ENCODE data around the gene ABHD17C. TPM values are rescaled to one million over a fixed set of nuclear protein-coding genes. Genes with fewer than 3 reads are reported as not detected.

ABHD17C gene
- total RNA-seq, 3 donors from 2014 or later: 1.3 to 5.2 (median 5.1) TPM

DNA sequence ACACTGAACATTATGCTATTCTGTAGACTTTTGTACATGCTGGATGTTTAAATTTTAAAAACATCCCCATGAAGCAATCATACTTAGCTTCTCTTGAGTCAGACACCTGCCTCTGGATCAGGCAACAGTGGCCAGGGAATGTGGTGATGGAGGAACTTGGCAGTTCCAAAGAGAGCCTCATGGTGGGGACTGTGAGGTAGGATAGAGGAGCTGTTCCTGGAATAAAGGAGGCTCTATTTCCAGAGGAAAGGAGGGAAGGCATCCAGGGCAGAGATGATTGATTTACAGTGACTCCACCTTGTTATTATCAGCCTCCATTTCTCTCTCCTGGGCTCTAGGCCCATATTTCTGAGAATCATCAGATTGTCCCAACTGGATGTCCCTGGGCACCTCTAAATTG lies 35.0 kb upstream of the ABHD17C start:
- no peaks in the 10 kb centered on the region for H3K36me3 ChIP-seq
- intact Hi-C loops (cut with DNase I; ENCODE audit: low total_unique reads): no loop called here
- H3K27me3 ChIP-seq: no peaks in the 10 kb centered on the region
- no peaks in the 10 kb centered on the region for H3K4me1 ChIP-seq
- no peak for TF ChIP-seq POLR2A (IDR thresholded peaks at IDR 0.05)
- TF ChIP-seq POLR2AphosphoS5 (IDR thresholded peaks at IDR 0.05): no peak
- TF ChIP-seq, protein P1, sequence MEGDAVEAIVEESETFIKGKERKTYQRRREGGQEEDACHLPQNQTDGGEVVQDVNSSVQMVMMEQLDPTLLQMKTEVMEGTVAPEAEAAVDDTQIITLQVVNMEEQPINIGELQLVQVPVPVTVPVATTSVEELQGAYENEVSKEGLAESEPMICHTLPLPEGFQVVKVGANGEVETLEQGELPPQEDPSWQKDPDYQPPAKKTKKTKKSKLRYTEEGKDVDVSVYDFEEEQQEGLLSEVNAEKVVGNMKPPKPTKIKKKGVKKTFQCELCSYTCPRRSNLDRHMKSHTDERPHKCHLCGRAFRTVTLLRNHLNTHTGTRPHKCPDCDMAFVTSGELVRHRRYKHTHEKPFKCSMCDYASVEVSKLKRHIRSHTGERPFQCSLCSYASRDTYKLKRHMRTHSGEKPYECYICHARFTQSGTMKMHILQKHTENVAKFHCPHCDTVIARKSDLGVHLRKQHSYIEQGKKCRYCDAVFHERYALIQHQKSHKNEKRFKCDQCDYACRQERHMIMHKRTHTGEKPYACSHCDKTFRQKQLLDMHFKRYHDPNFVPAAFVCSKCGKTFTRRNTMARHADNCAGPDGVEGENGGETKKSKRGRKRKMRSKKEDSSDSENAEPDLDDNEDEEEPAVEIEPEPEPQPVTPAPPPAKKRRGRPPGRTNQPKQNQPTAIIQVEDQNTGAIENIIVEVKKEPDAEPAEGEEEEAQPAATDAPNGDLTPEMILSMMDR (IDR thresholded peaks at IDR 0.05): peak in 2 of 3 donors; percentile 37 to 57
- no peak for DNase-seq (ENCODE audit: low spot score in 2 of 2)
- H3K4me3 ChIP-seq: no peak overlapping the region
- no peak overlapping the region for H3K27ac ChIP-seq
- H3K9me3 ChIP-seq: no peaks in the 10 kb centered on the region

DNA sequence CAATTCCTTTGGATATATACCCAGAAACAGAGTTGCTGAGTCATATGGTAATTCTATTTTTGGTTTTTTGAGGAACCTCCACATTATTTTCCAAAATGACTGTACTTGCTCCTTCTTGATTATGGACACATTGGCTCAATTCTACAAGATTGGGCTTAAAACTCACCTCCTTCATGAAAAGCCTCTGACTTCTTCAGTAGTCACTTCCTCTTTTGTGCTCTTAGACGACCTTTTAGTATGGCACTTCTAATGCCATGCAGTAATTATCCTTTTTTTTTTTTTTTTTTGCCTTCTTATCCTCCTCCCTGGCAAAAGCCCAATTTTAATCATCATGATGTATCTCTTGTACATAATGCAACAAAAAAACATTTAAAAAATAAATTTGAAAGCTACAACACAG lies 33.0 kb upstream of the ABHD17C start:
- H3K4me3 ChIP-seq: no peak overlapping the region
- TF ChIP-seq, protein P1 (IDR thresholded peaks at IDR 0.05): no peak
- no peak for TF ChIP-seq POLR2AphosphoS5 (IDR thresholded peaks at IDR 0.05)
- TF ChIP-seq POLR2A (IDR thresholded peaks at IDR 0.05): no peak
- no peaks in the 10 kb centered on the region for H3K9me3 ChIP-seq
- no peaks in the 10 kb centered on the region for H3K27me3 ChIP-seq
- no peaks in the 10 kb centered on the region for H3K36me3 ChIP-seq
- no peak for DNase-seq (ENCODE audit: low spot score in 2 of 2)
- H3K4me1 ChIP-seq: no peaks in the 10 kb centered on the region
- H3K27ac ChIP-seq: no peak overlapping the region
- intact Hi-C loops (cut with DNase I; ENCODE audit: low total_unique reads): no loop called here

DNA sequence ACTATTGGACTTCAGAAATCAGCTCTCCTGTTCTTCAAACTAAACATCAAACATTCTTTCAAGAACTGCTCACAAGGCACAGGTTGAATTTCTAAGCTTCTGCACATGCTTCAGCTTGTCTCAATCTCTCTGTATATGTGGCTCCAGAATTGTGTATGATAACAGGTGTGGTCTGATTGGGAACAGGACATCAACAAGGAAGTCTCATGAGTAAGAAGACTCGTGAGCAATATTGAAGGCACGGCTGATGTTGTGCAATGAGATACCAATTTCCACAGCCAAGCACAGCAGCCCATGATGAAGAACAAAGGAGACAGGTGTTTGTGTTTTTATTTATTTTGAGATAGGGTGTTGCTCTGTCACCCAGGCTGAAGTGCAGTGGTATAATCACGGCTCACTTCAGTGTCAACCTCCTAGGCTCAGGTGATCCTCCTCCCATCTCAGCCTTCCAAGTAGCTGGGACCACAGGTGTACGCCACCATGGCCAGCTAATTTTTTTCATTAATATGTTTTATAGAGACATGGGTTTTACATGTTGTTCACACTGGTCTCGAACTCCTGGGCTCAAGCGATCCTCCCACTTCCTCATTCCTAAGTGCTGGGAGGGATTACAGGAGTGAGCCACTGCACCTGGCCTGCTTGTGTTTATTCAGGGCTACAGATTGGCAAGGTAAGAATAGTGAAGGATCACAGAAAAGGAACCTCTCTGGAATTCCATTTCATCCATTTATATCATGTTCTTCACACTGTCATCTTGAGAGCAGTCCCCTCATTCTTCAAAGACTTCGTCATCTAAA lies 32.2 kb upstream of the ABHD17C start:
- Histone ChIP-seq H3K27ac (no peak overlapping the region), H3K36me3 (no peaks in the 10 kb centered on the region), H3K9me3 (no peaks in the 10 kb centered on the region), H3K4me3 (no peak overlapping the region), H3K4me1 (no peaks in the 10 kb centered on the region), H3K27me3 (no peaks in the 10 kb centered on the region)
- intact Hi-C loops (cut with DNase I; ENCODE audit: low total_unique reads): no loop called here
- TF ChIP-seq POLR2AphosphoS5 (IDR thresholded peaks at IDR 0.05) (no peak), POLR2A (IDR thresholded peaks at IDR 0.05) (no peak)
- TF ChIP-seq, protein P1 (IDR thresholded peaks at IDR 0.05): no peak
- no peak for DNase-seq (ENCODE audit: low spot score in 2 of 2)

DNA sequence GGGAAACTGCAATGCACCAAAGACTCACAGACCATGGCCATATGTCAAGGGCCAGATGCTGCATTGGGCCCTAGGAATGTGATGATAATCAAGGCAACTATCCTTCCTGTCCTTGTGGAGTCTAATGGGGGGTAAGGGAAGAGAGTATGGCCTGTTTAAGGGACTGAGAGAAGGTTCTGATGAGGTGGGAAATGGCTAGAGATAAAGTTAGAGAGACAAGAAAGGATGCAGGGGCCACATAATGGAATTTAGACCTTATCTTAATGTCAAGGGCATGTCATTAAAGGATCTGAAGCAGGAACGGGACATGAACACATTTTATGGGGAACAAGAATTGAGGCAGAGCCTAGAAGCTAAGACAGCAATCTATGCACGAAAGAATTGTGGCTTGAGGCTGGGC lies 30.0 kb upstream of the ABHD17C start:
- H3K9me3 ChIP-seq: no peaks in the 10 kb centered on the region
- H3K27ac ChIP-seq: no peak overlapping the region
- H3K27me3 ChIP-seq: no peaks in the 10 kb centered on the region
- DNase-seq (ENCODE audit: low spot score in 2 of 2): no peak
- TF ChIP-seq, protein P1 (IDR thresholded peaks at IDR 0.05): no peak
- no peak for TF ChIP-seq POLR2AphosphoS5 (IDR thresholded peaks at IDR 0.05)
- TF ChIP-seq POLR2A (IDR thresholded peaks at IDR 0.05): no peak
- no peaks in the 10 kb centered on the region for H3K36me3 ChIP-seq
- no peak overlapping the region for H3K4me3 ChIP-seq
- H3K4me1 ChIP-seq: no peaks in the 10 kb centered on the region
- intact Hi-C loops (cut with DNase I; ENCODE audit: low total_unique reads): no loop called here

DNA sequence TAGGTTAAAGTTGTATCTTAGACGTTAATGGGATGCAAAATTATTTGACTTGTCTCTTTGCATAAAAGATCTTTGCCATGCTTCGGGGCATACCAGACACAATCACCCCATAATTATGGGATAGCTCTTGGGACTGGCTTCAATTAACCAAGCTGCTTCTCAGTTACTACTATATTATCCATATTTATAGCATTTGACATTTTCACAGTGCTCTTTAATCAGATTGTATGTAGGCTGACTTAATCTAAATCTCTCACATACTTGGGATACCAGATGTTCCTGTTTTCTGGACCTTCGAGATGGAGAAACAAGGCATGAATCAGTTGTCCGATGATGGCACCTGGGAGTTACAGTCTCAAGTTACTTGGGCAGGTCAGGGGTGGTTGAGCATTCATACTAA lies 27.2 kb upstream of the ABHD17C start:
- H3K36me3 ChIP-seq: no peaks in the 10 kb centered on the region
- H3K4me3 ChIP-seq: no peak overlapping the region
- DNase-seq (ENCODE audit: low spot score in 2 of 2): no peak
- no peaks in the 10 kb centered on the region for H3K27me3 ChIP-seq
- TF ChIP-seq POLR2A (IDR thresholded peaks at IDR 0.05) (no peak), POLR2AphosphoS5 (IDR thresholded peaks at IDR 0.05) (no peak)
- TF ChIP-seq, protein P1 (IDR thresholded peaks at IDR 0.05): no peak
- intact Hi-C loops (cut with DNase I; ENCODE audit: low total_unique reads): no loop called here
- no peaks in the 10 kb centered on the region for H3K9me3 ChIP-seq
- H3K27ac ChIP-seq: no peak overlapping the region
- no peaks in the 10 kb centered on the region for H3K4me1 ChIP-seq
